Neural cell (in vitro differentiated cells): ENCODE results near the gene ASIC4.

Experiments used
- CTCF ChIP-seq: fragments of 450-650 bp; IDR thresholded peaks from 2 replicates; pipeline ENCODE4 v1.5.1; 2014; ENCODE audit warnings: antibody characterized with exemption, mild to moderate bottlenecking, moderate library complexity; ENCODE audit not compliant: poor library complexity, severe bottlenecking
- EP300 ChIP-seq: fragments of 450-650 bp; conservative IDR thresholded peaks from 2 replicates; pipeline ENCODE4 v1.6.1; 2014; ENCODE audit warnings: antibody characterized with exemption, mild to moderate bottlenecking, moderate library complexity; ENCODE audit not compliant: poor library complexity, severe bottlenecking
- EZH2 ChIP-seq: fragments of 200-600, 300-800 bp; shearing (Covaris generic), sonication (generic); IDR thresholded peaks from 2 replicates; pipeline ENCODE4 v1.6.1; 2014; ENCODE audit warnings: antibody characterized with exemption, low read length, borderline replicate concordance, mild to moderate bottlenecking; ENCODE audit not compliant: insufficient read depth, poor library complexity, severe bottlenecking
- POLR2AphosphoS5 ChIP-seq: IDR thresholded peaks from 2 replicates; pipeline ENCODE4 v1.6.1; 2012
- RAD21 ChIP-seq: fragments of 450-650 bp; conservative IDR thresholded peaks from 2 replicates; pipeline ENCODE4 v1.6.1; 2014; ENCODE audit warnings: antibody characterized with exemption, mild to moderate bottlenecking, moderate library complexity
- SMC3 ChIP-seq: fragments of 450-650 bp; conservative IDR thresholded peaks from 2 replicates; pipeline ENCODE4 v1.6.1; 2014; ENCODE audit warnings: antibody characterized with exemption, mild to moderate bottlenecking, moderate library complexity; ENCODE audit not compliant: poor library complexity
- TAF1 ChIP-seq: IDR thresholded peaks from 2 replicates; pipeline ENCODE4 v1.6.1; 2012; ENCODE audit warnings: low read depth
- TF ChIP-seq, protein P1 (sequence below): IDR thresholded peaks from 2 replicates; pipeline ENCODE4 v1.6.1; 2012; ENCODE audit warnings: borderline replicate concordance

DNA sequence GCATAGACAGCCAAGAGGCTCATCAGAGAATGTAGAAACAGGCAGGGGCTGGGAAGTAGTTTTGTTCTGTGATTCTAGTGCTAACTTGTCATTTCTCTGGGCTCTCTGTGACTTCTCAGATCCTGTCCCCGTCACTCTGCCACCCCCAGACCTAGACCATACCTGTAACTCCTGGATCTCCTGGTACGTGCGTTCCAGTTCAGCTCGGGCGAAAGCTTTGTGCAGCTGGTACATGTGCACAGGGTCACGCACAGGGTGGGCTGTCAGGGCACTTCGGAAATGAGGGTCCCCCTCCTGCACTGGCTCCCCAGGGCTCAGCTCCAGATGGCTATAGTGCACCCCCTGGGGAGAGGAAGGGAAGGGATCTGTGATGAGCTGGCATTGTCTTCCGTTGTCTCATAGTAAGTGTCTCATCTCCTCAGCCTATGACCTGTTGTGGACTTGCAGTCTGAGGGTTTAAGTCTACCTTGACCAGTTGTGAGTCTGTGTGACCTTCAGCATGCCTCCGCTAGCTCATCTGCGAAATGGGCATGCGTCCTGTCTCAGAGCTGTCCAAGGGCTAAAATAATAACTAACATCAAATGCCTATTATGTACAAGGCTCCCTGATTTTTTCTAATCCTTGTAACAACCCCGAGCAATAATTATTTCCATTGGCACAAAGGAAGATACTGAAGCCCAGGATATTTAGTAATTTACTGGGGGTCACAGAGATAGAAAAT lies 26.7 kb downstream of the ASIC4 start:
- TF ChIP-seq CTCF (no peak), RAD21 (no peak), EZH2 (no peak), TAF1 (no peak), POLR2AphosphoS5 (no peak), EP300 (no peak), SMC3 (no peak)
- TF ChIP-seq, protein P1, sequence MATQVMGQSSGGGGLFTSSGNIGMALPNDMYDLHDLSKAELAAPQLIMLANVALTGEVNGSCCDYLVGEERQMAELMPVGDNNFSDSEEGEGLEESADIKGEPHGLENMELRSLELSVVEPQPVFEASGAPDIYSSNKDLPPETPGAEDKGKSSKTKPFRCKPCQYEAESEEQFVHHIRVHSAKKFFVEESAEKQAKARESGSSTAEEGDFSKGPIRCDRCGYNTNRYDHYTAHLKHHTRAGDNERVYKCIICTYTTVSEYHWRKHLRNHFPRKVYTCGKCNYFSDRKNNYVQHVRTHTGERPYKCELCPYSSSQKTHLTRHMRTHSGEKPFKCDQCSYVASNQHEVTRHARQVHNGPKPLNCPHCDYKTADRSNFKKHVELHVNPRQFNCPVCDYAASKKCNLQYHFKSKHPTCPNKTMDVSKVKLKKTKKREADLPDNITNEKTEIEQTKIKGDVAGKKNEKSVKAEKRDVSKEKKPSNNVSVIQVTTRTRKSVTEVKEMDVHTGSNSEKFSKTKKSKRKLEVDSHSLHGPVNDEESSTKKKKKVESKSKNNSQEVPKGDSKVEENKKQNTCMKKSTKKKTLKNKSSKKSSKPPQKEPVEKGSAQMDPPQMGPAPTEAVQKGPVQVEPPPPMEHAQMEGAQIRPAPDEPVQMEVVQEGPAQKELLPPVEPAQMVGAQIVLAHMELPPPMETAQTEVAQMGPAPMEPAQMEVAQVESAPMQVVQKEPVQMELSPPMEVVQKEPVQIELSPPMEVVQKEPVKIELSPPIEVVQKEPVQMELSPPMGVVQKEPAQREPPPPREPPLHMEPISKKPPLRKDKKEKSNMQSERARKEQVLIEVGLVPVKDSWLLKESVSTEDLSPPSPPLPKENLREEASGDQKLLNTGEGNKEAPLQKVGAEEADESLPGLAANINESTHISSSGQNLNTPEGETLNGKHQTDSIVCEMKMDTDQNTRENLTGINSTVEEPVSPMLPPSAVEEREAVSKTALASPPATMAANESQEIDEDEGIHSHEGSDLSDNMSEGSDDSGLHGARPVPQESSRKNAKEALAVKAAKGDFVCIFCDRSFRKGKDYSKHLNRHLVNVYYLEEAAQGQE = no peak
